Measurements from ENCODE around the gene SLC36A4.
"Not testable (repeated sequence)": the region's sequence is repeated elsewhere in the genome, so short reads cannot be mapped to it uniquely, and the experiment has no call there.

Gene SLC36A4

DNA sequence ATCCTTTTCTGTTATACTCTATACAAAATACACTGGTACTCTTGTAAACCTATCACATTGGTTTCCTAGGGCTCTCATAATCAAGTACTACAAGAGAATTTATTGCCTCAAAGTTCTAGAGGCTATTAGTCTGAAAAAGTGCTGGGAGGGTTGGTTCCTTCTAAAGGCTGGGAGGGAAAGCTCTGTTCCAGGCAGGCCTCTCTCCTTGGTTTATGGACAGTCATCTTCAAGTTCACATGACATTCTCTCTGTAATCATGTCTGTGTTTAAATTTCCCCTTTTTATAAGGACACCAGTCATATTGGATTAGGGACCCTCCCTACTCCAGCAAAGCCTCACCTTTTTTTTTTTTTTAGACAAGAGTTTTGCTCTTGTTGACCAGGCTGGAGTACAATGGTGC is 9.1 kb downstream of the SLC36A4 start:
- no peak overlapping the region for H3K4me3 ChIP-seq (replicated peaks in 1 of 2; ENCODE audit: low read depth in 2 of 2, low read length in 2 of 2)
- no peak for TF ChIP-seq CTCF (IDR thresholded peaks at IDR 0.05; ENCODE audit: low read depth, low read length)
- no peak for DNase-seq (ENCODE audit: low read depth in 2 of 2)

DNA sequence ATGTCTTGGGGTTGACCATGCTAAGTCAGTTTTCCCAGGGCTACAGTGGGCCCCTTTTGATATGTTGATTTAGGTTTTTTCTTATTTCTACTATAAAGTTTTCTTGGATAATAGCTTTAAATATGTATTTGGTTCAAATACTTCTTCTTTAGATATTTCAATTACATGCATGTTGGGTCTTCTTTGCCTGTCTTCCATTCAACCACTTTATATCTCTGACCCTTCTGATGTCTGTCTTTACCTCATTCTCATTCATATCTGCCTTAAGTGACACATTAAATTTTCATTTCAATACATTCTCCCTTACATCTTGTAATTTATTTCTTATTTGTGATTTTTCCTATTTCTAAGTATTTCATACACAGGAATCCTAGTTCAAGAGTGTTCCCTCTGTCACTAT is 10.5 kb downstream of the SLC36A4 start:
- TF ChIP-seq CTCF (IDR thresholded peaks at IDR 0.05; ENCODE audit: low read depth, low read length), result no peak
- DNase-seq (ENCODE audit: low read depth in 2 of 2), result no peak
- no peak overlapping the region for H3K4me3 ChIP-seq (replicated peaks in 1 of 2; ENCODE audit: low read depth in 2 of 2, low read length in 2 of 2)

DNA sequence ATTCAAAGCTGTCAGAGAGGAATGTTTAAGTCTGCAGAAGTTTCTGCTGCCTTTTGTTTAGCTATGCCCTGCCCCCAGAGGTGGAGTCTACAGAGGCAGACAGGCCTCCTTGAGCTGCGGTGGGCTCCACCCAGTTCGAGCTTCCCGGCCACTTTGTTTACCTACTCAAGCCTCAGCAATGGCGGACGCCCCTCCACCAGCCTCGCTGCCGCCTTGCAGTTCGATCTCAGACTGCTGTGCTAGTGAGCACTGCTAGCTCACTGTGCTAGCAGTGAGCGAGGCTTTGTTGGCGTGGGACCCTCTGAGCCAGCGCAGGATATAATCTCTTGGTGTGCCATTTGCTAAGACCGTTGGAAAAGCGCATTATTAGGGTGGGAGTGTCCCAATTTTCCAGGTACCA is 19.9 kb downstream of the SLC36A4 start:
- not testable (repeated sequence) for H3K4me3 ChIP-seq (replicated peaks in 1 of 2; ENCODE audit: low read depth in 2 of 2, low read length in 2 of 2); DNase-seq (ENCODE audit: low read depth in 2 of 2)

DNA sequence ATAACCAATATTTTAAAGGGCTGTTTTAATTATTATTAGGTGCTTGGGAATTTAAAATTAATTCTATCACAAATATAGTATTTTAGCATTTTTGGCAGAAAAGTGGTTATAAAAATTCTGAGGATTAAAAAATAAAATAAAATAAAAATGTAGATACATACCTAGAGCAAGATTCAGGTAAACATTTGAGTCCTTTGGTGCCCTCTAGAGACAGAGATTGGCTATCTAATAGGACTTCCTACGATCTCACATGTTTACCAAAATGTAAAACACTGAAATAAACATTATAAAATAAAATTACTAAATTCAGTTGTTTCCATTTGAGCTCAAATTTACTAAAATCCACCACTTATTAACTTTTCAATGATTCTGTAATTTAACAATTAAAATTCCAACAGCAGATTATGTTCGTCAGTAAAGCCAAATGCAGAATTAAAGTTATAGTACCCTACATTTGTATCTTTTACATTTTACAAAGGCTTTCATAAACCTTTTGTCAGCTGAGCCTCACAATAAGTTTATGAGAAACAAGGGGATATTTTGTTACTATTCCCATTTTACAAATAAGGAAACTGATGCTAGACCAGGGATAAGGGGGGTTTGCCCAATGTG is 27.7 kb downstream of the SLC36A4 start:
- no peak overlapping the region for H3K4me3 ChIP-seq (replicated peaks in 1 of 2; ENCODE audit: low read depth in 2 of 2, low read length in 2 of 2)
- TF ChIP-seq CTCF (IDR thresholded peaks at IDR 0.05; ENCODE audit: low read depth, low read length), result peak; percentile 45
- peak; percentile 36 to 64 for DNase-seq (ENCODE audit: low read depth in 2 of 2)

DNA sequence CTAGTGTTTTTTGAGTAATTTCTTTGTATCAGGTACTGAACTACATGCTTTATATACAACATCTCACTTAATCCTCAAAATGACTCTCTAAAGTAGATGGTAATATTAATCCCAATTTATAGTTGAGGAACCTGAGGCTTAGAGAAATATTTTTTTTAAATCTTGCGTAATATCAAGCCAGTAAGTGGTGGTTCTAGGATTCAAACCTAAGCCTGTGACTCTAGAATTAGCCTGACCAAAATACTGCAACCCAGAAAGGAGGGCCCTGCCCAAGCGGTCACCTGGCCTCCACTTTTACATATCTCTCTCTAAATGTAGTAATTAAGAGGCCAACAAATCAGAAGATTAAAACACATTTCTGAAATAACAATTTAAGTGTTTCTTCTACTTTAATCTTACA is 28.6 kb downstream of the SLC36A4 start:
- DNase-seq (ENCODE audit: low read depth in 2 of 2), result no peak
- no peak overlapping the region for H3K4me3 ChIP-seq (replicated peaks in 1 of 2; ENCODE audit: low read depth in 2 of 2, low read length in 2 of 2)
- no peak for TF ChIP-seq CTCF (IDR thresholded peaks at IDR 0.05; ENCODE audit: low read depth, low read length)

DNA sequence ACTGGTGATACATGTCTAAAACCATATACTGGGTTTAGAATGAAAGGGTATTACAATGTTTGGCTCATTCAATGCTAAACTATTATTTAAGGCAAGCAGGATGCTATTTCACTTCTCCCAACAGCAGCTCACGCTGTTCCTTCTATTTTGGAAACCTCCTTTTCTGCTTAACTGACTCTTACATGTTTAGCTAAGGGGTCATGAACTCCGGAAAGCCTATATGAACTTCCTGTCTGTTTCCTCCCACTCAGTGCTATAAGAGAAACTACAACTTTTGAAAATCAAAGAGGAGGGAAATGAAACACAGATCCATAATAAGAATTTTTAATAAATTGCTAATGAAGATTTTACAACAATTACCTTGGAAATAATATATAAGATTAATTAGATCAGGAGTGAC is 30.9 kb downstream of the SLC36A4 start:
- no peak overlapping the region for H3K4me3 ChIP-seq (replicated peaks in 1 of 2; ENCODE audit: low read depth in 2 of 2, low read length in 2 of 2)
- no peak for DNase-seq (ENCODE audit: low read depth in 2 of 2)
- no peak for TF ChIP-seq CTCF (IDR thresholded peaks at IDR 0.05; ENCODE audit: low read depth, low read length)

DNA sequence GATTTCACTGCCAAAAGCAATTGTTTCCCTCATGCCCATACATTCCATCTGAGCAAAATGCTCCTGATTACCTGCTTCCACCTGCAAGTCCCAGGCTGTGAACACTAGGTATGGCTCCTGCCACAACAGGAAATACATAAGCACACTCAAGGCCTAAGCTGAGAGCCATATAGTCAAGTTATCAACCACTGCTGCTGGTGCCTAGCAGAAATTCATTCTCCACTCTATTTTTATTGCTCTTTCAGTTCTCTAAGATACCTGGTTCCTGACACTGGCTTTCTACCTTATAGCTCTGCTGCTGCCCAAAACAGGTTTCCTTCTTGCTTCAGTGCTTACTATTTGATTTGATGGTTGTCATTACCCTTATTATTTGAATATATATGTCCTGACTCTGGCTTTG is 31.6 kb downstream of the SLC36A4 start:
- DNase-seq (ENCODE audit: low read depth in 2 of 2), result no peak
- TF ChIP-seq CTCF (IDR thresholded peaks at IDR 0.05; ENCODE audit: low read depth, low read length), result no peak
- no peak overlapping the region for H3K4me3 ChIP-seq (replicated peaks in 1 of 2; ENCODE audit: low read depth in 2 of 2, low read length in 2 of 2)

Measured in cardiac fibroblast (primary cell).